Testis (tissue), 3 donors: ENCODE measurements around the gene AFAP1L2. TPM values are rescaled to one million over a fixed set of nuclear protein-coding genes. Genes with fewer than 3 reads are reported as not detected.

ENCODE experiments used
- DNase-seq: peaks from one replicate; pipeline ENCODE4 v3.0.0-alpha.2; 2019
- H3K27ac ChIP-seq, 2 donors: fragments of 200-600 bp; sonication (generic); one replicate each; pipeline ENCODE4 v1.5.1; 2019
- H3K27me3 ChIP-seq: fragments of 200-600 bp; sonication (generic); one replicate; pipeline ENCODE4 v1.5.1; 2019
- H3K36me3 ChIP-seq: fragments of 200-600 bp; sonication (generic); one replicate; pipeline ENCODE4 v1.5.1; 2017; ENCODE audit warnings: low read depth; ENCODE audit errors: missing control alignments
- H3K4me1 ChIP-seq: fragments of 200-600 bp; sonication (generic); one replicate; pipeline ENCODE4 v1.5.1; 2019
- H3K4me3 ChIP-seq, 2 donors: fragments of 200-600 bp; sonication (generic); one replicate each; pipeline ENCODE4 v1.5.1; 2017 to 2019
- H3K9me3 ChIP-seq: fragments of 200-600 bp; sonication (generic); one replicate; pipeline ENCODE4 v1.5.1; 2017
- POLR2A ChIP-seq: fragments of 450-650 bp; IDR thresholded peaks from one replicate; pipeline ENCODE4 v1.6.1; 2017; ENCODE audit warnings: antibody characterized with exemption, mild to moderate bottlenecking, moderate library complexity
- WGBS, 2 donors: methylation state at CpG; one replicate each; pipeline ENCODE4 v1.1.5; 2018; 5-methylcytosine and 5-hydroxymethylcytosine counted together
- intact Hi-C: fragments of 100-400 bp; cut with DNase I; formaldehyde crosslinking; loops from one replicate; pipeline ENCODE4 v1.15.1; 2023; ENCODE audit warnings: low total_unique reads
- polyA plus RNA-seq: library from polyadenylated mRNA; stranded (reverse); fragments of 350-450 nt; fragmentation: Illumina TruSeq; extraction: RNeasy Lipid Tissue Mini Kit (QIAGEN cat#74804); gene quantifications from one replicate; pipeline ENCODE4 v1.2.3, GENCODE V29; 2014; ENCODE audit warnings: low read depth, low replicate concordance; ENCODE audit not compliant: insufficient read depth
- total RNA-seq, 2 donors: library from RNA; depleted of rRNA; stranded (reverse); fragments of >200 nt; gene quantifications; one replicate each; pipeline ENCODE4 v1.2.3, GENCODE V29; 2016
- TF ChIP-seq, protein P1 (sequence below), 3 experiments: fragments of 450-650 bp in 2 of 3; fragments of 200-600 bp in 1 of 3; sonication (generic) in 1 of 3; IDR thresholded peaks; one replicate each; pipeline ENCODE4 v1.5.1; 2016 to 2019; ENCODE audit warnings: antibody characterized with exemption in 3 of 3, mild to moderate bottlenecking in 2 of 3, moderate library complexity in 1 of 3

The AFAP1L2 gene
- total and polyA plus RNA-seq, 3 donors from 2014 or later = 4.0 to 7.4 (median 6.9) TPM

- Histone ChIP-seq H3K36me3 (no peaks in the 10 kb centered on the region), H3K4me1 (no peaks in the 10 kb centered on the region), H3K27me3 (no peaks in the 10 kb centered on the region), H3K4me3 (no peak overlapping the region), H3K9me3 (no peaks in the 10 kb centered on the region), H3K27ac (no peak overlapping the region)
- intact Hi-C loops = no loop called here
- TF ChIP-seq, protein P1, sequence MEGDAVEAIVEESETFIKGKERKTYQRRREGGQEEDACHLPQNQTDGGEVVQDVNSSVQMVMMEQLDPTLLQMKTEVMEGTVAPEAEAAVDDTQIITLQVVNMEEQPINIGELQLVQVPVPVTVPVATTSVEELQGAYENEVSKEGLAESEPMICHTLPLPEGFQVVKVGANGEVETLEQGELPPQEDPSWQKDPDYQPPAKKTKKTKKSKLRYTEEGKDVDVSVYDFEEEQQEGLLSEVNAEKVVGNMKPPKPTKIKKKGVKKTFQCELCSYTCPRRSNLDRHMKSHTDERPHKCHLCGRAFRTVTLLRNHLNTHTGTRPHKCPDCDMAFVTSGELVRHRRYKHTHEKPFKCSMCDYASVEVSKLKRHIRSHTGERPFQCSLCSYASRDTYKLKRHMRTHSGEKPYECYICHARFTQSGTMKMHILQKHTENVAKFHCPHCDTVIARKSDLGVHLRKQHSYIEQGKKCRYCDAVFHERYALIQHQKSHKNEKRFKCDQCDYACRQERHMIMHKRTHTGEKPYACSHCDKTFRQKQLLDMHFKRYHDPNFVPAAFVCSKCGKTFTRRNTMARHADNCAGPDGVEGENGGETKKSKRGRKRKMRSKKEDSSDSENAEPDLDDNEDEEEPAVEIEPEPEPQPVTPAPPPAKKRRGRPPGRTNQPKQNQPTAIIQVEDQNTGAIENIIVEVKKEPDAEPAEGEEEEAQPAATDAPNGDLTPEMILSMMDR (IDR thresholded peaks at IDR 0.05) = no peak
- TF ChIP-seq POLR2A = no peak
- no peak for DNase-seq
- WGBS, 2 donors = 75 to 95% methylated on average over 4 of the region's 4 CpGs
Measured at GRCh38 chr10:114278884-114279191, 125.5 kb downstream of the AFAP1L2 start.

- Histone ChIP-seq H3K27me3 (no peaks in the 10 kb centered on the region), H3K4me3 (no peak overlapping the region), H3K9me3 (no peaks in the 10 kb centered on the region), H3K27ac (no peak overlapping the region), H3K4me1 (no peaks in the 10 kb centered on the region), H3K36me3 (no peaks in the 10 kb centered on the region)
- intact Hi-C loops = no loop called here
- WGBS, 2 donors = 79 to 80% methylated on average over 12 to 22 of the region's 22 CpGs
- no peak for DNase-seq
- TF ChIP-seq, protein P1 (IDR thresholded peaks at IDR 0.05) = no peak
- no peak for TF ChIP-seq POLR2A
Measured at GRCh38 chr10:114278140-114278883, 126.0 kb downstream of the AFAP1L2 start.

GRCh38 chr10:114276671-114277070 lies 127.6 kb downstream of the AFAP1L2 start:
- 86 to 91% methylated on average over 6 of the region's 6 CpGs for WGBS, 2 donors
- DNase-seq = no peak
- TF ChIP-seq POLR2A = no peak
- TF ChIP-seq, protein P1 (IDR thresholded peaks at IDR 0.05) = no peak
- no peaks in the 10 kb centered on the region for H3K36me3 ChIP-seq
- no peak overlapping the region for H3K4me3 ChIP-seq
- intact Hi-C loops = no loop called here
- H3K4me1 ChIP-seq = no peaks in the 10 kb centered on the region
- no peaks in the 10 kb centered on the region for H3K27me3 ChIP-seq
- H3K9me3 ChIP-seq = no peaks in the 10 kb centered on the region
- no peak overlapping the region for H3K27ac ChIP-seq

- WGBS, 2 donors = 93 to 95% methylated on average over 6 of the region's 6 CpGs
- no peak overlapping the region for H3K27ac ChIP-seq
- DNase-seq = no peak
- no peaks in the 10 kb centered on the region for H3K9me3 ChIP-seq
- no peaks in the 10 kb centered on the region for H3K36me3 ChIP-seq
- H3K4me1 ChIP-seq = no peaks in the 10 kb centered on the region
- no peak overlapping the region for H3K4me3 ChIP-seq
- no peaks in the 10 kb centered on the region for H3K27me3 ChIP-seq
- intact Hi-C loops = no loop called here
- TF ChIP-seq, protein P1 (IDR thresholded peaks at IDR 0.05) = no peak
- TF ChIP-seq POLR2A = no peak
Measured at GRCh38 chr10:114276066-114276465, 128.2 kb downstream of the AFAP1L2 start.
